H1 (cell line): Measurements from ENCODE around the gene PROM2. TPM values are rescaled to one million over a fixed set of nuclear protein-coding genes. Genes with fewer than 3 reads are reported as not detected.

Experiments
- CTCF ChIA-PET: fragments of 300-600 bp; sonication (Branson Sonifier 250); formaldehyde crosslinking; loops from one replicate; lab custom pipeline; 2021; ENCODE audit not compliant: partially characterized antibody; lab: Charles Lee
- POLR2A ChIA-PET: fragments of 300-600 bp; sonication (Branson Sonifier 250); formaldehyde crosslinking; loops from one replicate; lab custom pipeline; 2021; ENCODE audit warnings: inconsistent platforms; ENCODE audit not compliant: partially characterized antibody; lab: Charles Lee
- DNase-seq, 2 experiments: peaks; one replicate each; pipeline versions ENCODE4 v3.0.0 to v3.0.0-alpha.2; 2010 to 2022; ENCODE audit warnings: low spot score in 2 of 2, low read depth in 1 of 2, mixed read lengths in 1 of 2
- FAIRE-seq: peaks from 2 replicates; lab custom pipeline; 2011; peaks lifted over from hg19 to GRCh38; lab: Jason Lieb, UNC
- H2AFZ ChIP-seq: 2 replicates; pipeline ENCODE4 v1.8.1; 2012; ENCODE audit warnings: low read length, inconsistent platforms
- H2AK5ac ChIP-seq: 2 replicates; pipeline ENCODE4 v1.6.1; 2013; ENCODE audit warnings: low read depth, low read length
- H2BK120ac ChIP-seq: replicated peaks from 2 replicates; pipeline ENCODE3; 2013; ENCODE audit warnings: low read depth, low read length, inconsistent platforms
- H2BK12ac ChIP-seq: 2 replicates; pipeline ENCODE4 v1.6.1; 2013; ENCODE audit warnings: low read depth, low read length
- H2BK15ac ChIP-seq: 2 replicates; pipeline ENCODE4 v1.6.1; 2013; ENCODE audit warnings: low read length
- H2BK20ac ChIP-seq: 2 replicates; pipeline ENCODE4 v1.6.1; 2013; ENCODE audit warnings: low read length
- H2BK5ac ChIP-seq: 2 replicates; pipeline ENCODE4 v1.6.1; 2013; ENCODE audit warnings: low read depth, low read length
- H3K14ac ChIP-seq: 2 replicates; pipeline ENCODE4 v1.6.1; 2013; ENCODE audit warnings: inconsistent platforms; ENCODE audit not compliant: insufficient read length
- H3K18ac ChIP-seq: 2 replicates; pipeline ENCODE4 v1.6.1; 2013; ENCODE audit warnings: low read length; ENCODE audit errors: extremely low read depth
- H3K23ac ChIP-seq: 2 replicates; pipeline ENCODE4 v1.6.1; 2013; ENCODE audit warnings: inconsistent platforms; ENCODE audit not compliant: insufficient read length
- H3K23me2 ChIP-seq: 2 replicates; pipeline ENCODE4 v1.6.1; 2013; ENCODE audit warnings: low read depth, low read length
- H3K27ac ChIP-seq: 2 replicates; pipeline ENCODE4 v1.6.1; 2011; ENCODE audit warnings: low read depth, low read length, inconsistent platforms
- H3K27me3 ChIP-seq, 4 experiments: replicated peaks in 1 of 4; 1 replicate in 1 of 4; 2 replicates in 3 of 4; pipeline versions ENCODE4 v1.6.1 to v1.8.1; 2011 to 2013; ENCODE audit warnings: low read length in 3 of 4, mild to moderate bottlenecking in 3 of 4, inconsistent platforms in 2 of 4, mixed read lengths in 2 of 4, moderate library complexity in 1 of 4; ENCODE audit not compliant: control insufficient read depth in 3 of 4, insufficient read depth in 3 of 4; ENCODE audit errors: extremely low read depth in 1 of 4
- H3K36me3 ChIP-seq, 4 experiments: 2 replicates each; pipeline versions ENCODE4 v1.6.1 to v1.8.1; 2011 to 2013; ENCODE audit warnings: mild to moderate bottlenecking in 4 of 4, low read length in 3 of 4, moderate library complexity in 2 of 4, control low read depth in 1 of 4, inconsistent platforms in 1 of 4; ENCODE audit not compliant: insufficient read depth in 4 of 4, control insufficient read depth in 2 of 4
- H3K4ac ChIP-seq: replicated peaks from 2 replicates; pipeline ENCODE3; 2013; ENCODE audit warnings: low read length, low read depth, mixed read lengths, inconsistent platforms; ENCODE audit not compliant: insufficient read length
- H3K4me1 ChIP-seq, 4 experiments: replicated peaks in 1 of 4; 1 replicate in 1 of 4; 2 replicates in 3 of 4; pipeline versions ENCODE4 v1.6.1 to v1.8.1; 2011 to 2013; ENCODE audit warnings: low read length in 3 of 4, inconsistent platforms in 2 of 4, mixed read lengths in 1 of 4; ENCODE audit not compliant: insufficient read depth in 4 of 4, control insufficient read depth in 3 of 4
- H3K4me2 ChIP-seq, 2 experiments: 2 replicates each; pipeline versions ENCODE4 v1.6.1 to v1.8.1; 2011 to 2013; ENCODE audit warnings: low read depth in 2 of 2, low read length in 2 of 2, control low read depth in 1 of 2, inconsistent platforms in 1 of 2, mild to moderate bottlenecking in 1 of 2; ENCODE audit not compliant: insufficient read depth in 1 of 2
- H3K4me3 ChIP-seq, 4 experiments: fragments of 200-600, 300-600 bp in 1 of 4; sonication (generic), shearing (Covaris generic), sonication (Bioruptor Twin) in 1 of 4; 2 replicates each; pipeline versions ENCODE4 v1.5.1 to v1.8.1; 2011 to 2016; ENCODE audit warnings: low read length in 4 of 4, low read depth in 3 of 4, control low read depth in 2 of 4, inconsistent platforms in 2 of 4, mild to moderate bottlenecking in 2 of 4, mixed read lengths in 1 of 4, moderate library complexity in 1 of 4; ENCODE audit not compliant: insufficient read depth in 2 of 4; ENCODE audit errors: extremely low read depth in 1 of 4
- H3K56ac ChIP-seq: replicated peaks from 2 replicates; pipeline ENCODE3; 2013; ENCODE audit warnings: low read depth, mild to moderate bottlenecking, mixed read lengths, low read length, inconsistent platforms; ENCODE audit not compliant: insufficient read length
- H3K79me1 ChIP-seq: 2 replicates; pipeline ENCODE4 v1.6.1; 2013; ENCODE audit warnings: low read depth, low read length, control low read depth
- H3K79me2 ChIP-seq, 2 experiments: 2 replicates each; pipeline versions ENCODE4 v1.6.1 to v1.8.1; 2012 to 2013; ENCODE audit warnings: low read length in 2 of 2, mild to moderate bottlenecking in 2 of 2, inconsistent platforms in 1 of 2; ENCODE audit not compliant: insufficient read depth in 2 of 2, control insufficient read depth in 1 of 2
- H3K9ac ChIP-seq, 4 experiments: replicated peaks in 1 of 4; 1 replicate in 1 of 4; 2 replicates in 3 of 4; pipeline versions ENCODE4 v1.6.1 to v1.8.1; 2011 to 2013; ENCODE audit warnings: low read depth in 3 of 4, low read length in 3 of 4, control low read depth in 2 of 4, mild to moderate bottlenecking in 2 of 4, moderate library complexity in 2 of 4, inconsistent platforms in 1 of 4; ENCODE audit errors: extremely low read depth in 1 of 4
- H3K9me3 ChIP-seq, 2 experiments: 2 replicates each; pipeline versions ENCODE4 v1.6.1 to v1.8.1; 2012 to 2013; ENCODE audit warnings: mild to moderate bottlenecking in 2 of 2, moderate library complexity in 2 of 2, control low read depth in 1 of 2, inconsistent platforms in 1 of 2, low read depth in 1 of 2, low read length in 1 of 2, mixed read lengths in 1 of 2; ENCODE audit not compliant: insufficient read depth in 2 of 2
- H4K20me1 ChIP-seq, 2 experiments: replicated peaks in 1 of 2; 2 replicates each; pipeline versions ENCODE3 to v1.8.1; 2011 to 2013; ENCODE audit warnings: inconsistent platforms in 2 of 2, low read length in 2 of 2, mild to moderate bottlenecking in 1 of 2; ENCODE audit not compliant: insufficient read depth in 2 of 2, control insufficient read depth in 1 of 2
- H4K5ac ChIP-seq: 2 replicates; pipeline ENCODE4 v1.6.1; 2013; ENCODE audit warnings: low read length, low read depth, mixed read lengths, inconsistent platforms; ENCODE audit not compliant: insufficient read length
- H4K8ac ChIP-seq: 2 replicates; pipeline ENCODE4 v1.8.0; 2013; ENCODE audit warnings: mild to moderate bottlenecking, moderate library complexity, low read length, inconsistent platforms; ENCODE audit not compliant: insufficient read depth; ENCODE audit errors: extremely low read depth
- H4K91ac ChIP-seq: replicated peaks from 2 replicates; pipeline ENCODE3; 2013; ENCODE audit warnings: low read length, mixed read lengths, inconsistent platforms; ENCODE audit not compliant: insufficient read length
- EGR1 ChIP-seq: IDR thresholded peaks from 2 replicates; pipeline ENCODE4 v1.6.1; 2011; ENCODE audit warnings: low read depth, low read length, borderline replicate concordance
- RNF2 ChIP-seq: fragments of 200-900, 300-1000 bp; sonication (generic); IDR thresholded peaks from 2 replicates; pipeline ENCODE4 v1.7.1; 2016; ENCODE audit warnings: borderline replicate concordance, low read depth, mild to moderate bottlenecking, antibody characterized with exemption, low read length; ENCODE audit not compliant: poor library complexity, severe bottlenecking; ENCODE audit errors: missing control alignments
- TAF1 ChIP-seq: IDR thresholded peaks from 2 replicates; pipeline ENCODE4 v1.6.1; 2011; ENCODE audit warnings: mild to moderate bottlenecking, low read depth, low read length
- WGBS, 2 experiments: shearing (Covaris generic) in 1 of 2; methylation state at CpG; one replicate each; pipeline versions ENCODE4 v1.1.6 to v1.1.7; 2013 to 2015; ENCODE audit warnings: low lambda C conversion rate in 2 of 2, mixed read lengths in 2 of 2, inconsistent platforms in 1 of 2, low coverage in 1 of 2, missing lambda C conversion rate in 1 of 2; ENCODE audit not compliant: insufficient replicate concordance in 2 of 2, insufficient coverage in 1 of 2, insufficient read length in 1 of 2; ENCODE audit errors: extremely low coverage in 1 of 2, missing lambda C conversion rate in 1 of 2; 5-methylcytosine and 5-hydroxymethylcytosine counted together
- polyA plus RNA-seq, 7 experiments: library from polyadenylated mRNA; depleted of rRNA in 3 of 7; stranded (reverse) in 5 of 7; unstranded in 2 of 7; fragments of >200 nt in 5 of 7; fragments of 200-250 nt in 2 of 7; gene quantifications; 1 replicate in 5 of 7; 2 replicates in 1 of 7; 4 replicates in 1 of 7; pipeline versions ENCODE4 v1.2.1 to v1.2.3, GENCODE V29; 2011 to 2013; ENCODE audit warnings: missing spikeins in 2 of 7, mixed read lengths in 2 of 7
- total RNA-seq: library from RNA; stranded (reverse); fragmentation: NEBNext Ultra II Directional; extraction: Animal tissue kit (Norgen Biotek cat#: 25700); gene quantifications from 2 replicates; pipeline ENCODE4 v1.2.1, GENCODE V29; 2021

Gene PROM2
- total and polyA plus RNA-seq, 2 of the 8 experiments (the other 6 are each of a cell fraction or from before 2014, with no cell fraction given) = 1.6 to 3.8 TPM

GRCh38 chr2:95296880-95297487 is 22.7 kb downstream of the PROM2 start, which contains the start of gene KCNIP3:
KCNIP3 (plus strand) TSS chr2:95297347; CDS start chr2:95297439, 92 bp downstream.
- no peak for FAIRE-seq

More at GRCh38 chr2:95296880-95297487, 22.7 kb downstream of the PROM2 start, which contains the start of gene KCNIP3:
- Histone ChIP-seq H3K4me1 (peaks cover 0 to 11% (median 0%) of the 10 kb centered on the region in 4 experiments; a peak in 1 of 7 replicates), H2AFZ (no peak within 1 kb of the TSS), H3K23ac (no peak within 1 kb of the TSS), H4K5ac (no peak within 1 kb of the TSS), H2AK5ac (no peak within 1 kb of the TSS), H3K23me2 (no peaks in the 10 kb centered on the region), H3K27ac (no peak within 1 kb of the TSS), H3K14ac (no peak within 1 kb of the TSS), H4K91ac (no peak within 1 kb of the TSS), H4K20me1 (no peaks in the 10 kb centered on the region), H3K36me3 (no peaks in the 10 kb centered on the region), H3K9ac (no peak within 1 kb of the TSS), H2BK120ac (no peak within 1 kb of the TSS), H3K27me3 (no peaks in the 10 kb centered on the region), H3K4me2 (peak within 1 kb of the TSS in 1 of 2 experiments; percentile 23; a peak in 1 of 4 replicates), H4K8ac (0 out of 2 replicates have a peak within 1 kb of the TSS, but pooled peaks have one; percentile 20), H2BK5ac (no peak within 1 kb of the TSS), H2BK12ac (no peak within 1 kb of the TSS), H3K79me1 (no peaks in the 10 kb centered on the region), H2BK20ac (no peak within 1 kb of the TSS), H3K79me2 (no peaks in the 10 kb centered on the region), H2BK15ac (no peak within 1 kb of the TSS), H3K4me3 (no peak within 1 kb of the TSS; a peak in 1 of 8 replicates), H3K9me3 (peaks cover 58 to 99% of the 10 kb centered on the region in 2 experiments), H3K4ac (no peak within 1 kb of the TSS), H3K56ac (no peak within 1 kb of the TSS), H3K18ac (no peak within 1 kb of the TSS)
- POLR2A ChIA-PET = no interaction called here
- TF ChIP-seq RNF2 (no peak), EGR1 (no peak), TAF1 (no peak)
- no peak for DNase-seq
- CTCF ChIA-PET = no interaction called here
- 75% methylated on average over 5 of the region's 13 CpGs; no CpG with 5 or more reads in 1 of the 2 experiments for WGBS, 2 experiments
